ENCODE data around the gene ERBIN. TPM values are rescaled to one million over a fixed set of nuclear protein-coding genes. Genes with fewer than 3 reads are reported as not detected.

The ERBIN gene
- polyA plus RNA-seq, 3 donors = 25.2 to 43.3 (median 28.6) TPM

- peaks cover 0 to 2% (median 0%) of the 10 kb centered on the region in 3 donors for H3K27me3 Mint-ChIP-seq (ENCODE audit: low read depth in 3 of 3)
- H3K9me3 Mint-ChIP-seq = peaks cover 0 to 6% (median 0%) of the 10 kb centered on the region in 7 donors
- intact Hi-C loops (cut with micrococcal nuclease) = no loop called here
- WGBS (ENCODE audit: insufficient coverage) = no CpG with 5 or more reads among the region's 2 CpGs
- no peak overlapping the region for H3K9ac ChIP-seq (ENCODE audit: insufficient read depth, low read length, poor library complexity, severe bottlenecking)
- no peaks in the 10 kb centered on the region for H3K27me3 ChIP-seq (ENCODE audit: control insufficient read depth in 2 of 2, insufficient read depth in 2 of 2, low read length in 2 of 2)
- no peaks in the 10 kb centered on the region for H3K79me2 ChIP-seq (ENCODE audit: insufficient read depth, low read length)
- H3K27ac Mint-ChIP-seq = no peak overlapping the region
- H3K4me3 Mint-ChIP-seq = no peak overlapping the region
- no peak overlapping the region for H3K4me2 ChIP-seq (replicated peaks; ENCODE audit: extremely low read depth, low read length, poor library complexity, severe bottlenecking)
- peaks cover 35 to 50% of the 10 kb centered on the region in 2 donors for H3K36me3 Mint-ChIP-seq
- no peaks in the 10 kb centered on the region for H3K4me1 ChIP-seq (ENCODE audit: control insufficient read depth in 1 of 2, insufficient read depth in 2 of 2, low read length in 2 of 2)
- TF ChIP-seq CTCF (IDR thresholded peaks at IDR 0.05) = no peak
- no peak overlapping the region for H3K27ac ChIP-seq (ENCODE audit: low read depth in 1 of 2, low read length in 2 of 2)
- H3K4me3 ChIP-seq (replicated peaks in 1 of 3; ENCODE audit: low read depth in 2 of 3, low read length in 3 of 3) = no peak overlapping the region
- H3K9me3 ChIP-seq (replicated peaks in 1 of 2; ENCODE audit: control insufficient read depth in 1 of 2, insufficient read depth in 1 of 2, low read length in 2 of 2) = no peaks in the 10 kb centered on the region
- H4K20me1 ChIP-seq (ENCODE audit: insufficient read depth, low read length) = no peaks in the 10 kb centered on the region
- no peak overlapping the region for H2AFZ ChIP-seq (ENCODE audit: insufficient read depth, low read depth, low read length, poor library complexity, severe bottlenecking)
- H3K36me3 ChIP-seq (replicated peaks in 1 of 2; ENCODE audit: control insufficient read depth in 1 of 2, insufficient read depth in 2 of 2, low read length in 2 of 2) = peaks cover 50 to 65% of the 10 kb centered on the region in 2 donors
- no peak for DNase-seq
- H3K4me1 Mint-ChIP-seq = no peaks in the 10 kb centered on the region
These were observed 154.3 kb downstream of the ERBIN start for GRCh38 chr5:66080664-66081063.

GRCh38 chr5:66089384-66089783 lies 163.0 kb downstream of the ERBIN start:
- Histone ChIP-seq H3K4me2 (replicated peaks; ENCODE audit: extremely low read depth, low read length, poor library complexity, severe bottlenecking) (no peak overlapping the region), H2AFZ (ENCODE audit: insufficient read depth, low read depth, low read length, poor library complexity, severe bottlenecking) (no peak overlapping the region), H4K20me1 (ENCODE audit: insufficient read depth, low read length) (no peaks in the 10 kb centered on the region), H3K79me2 (ENCODE audit: insufficient read depth, low read length) (no peaks in the 10 kb centered on the region), H3K36me3 (replicated peaks in 1 of 2; ENCODE audit: control insufficient read depth in 1 of 2, insufficient read depth in 2 of 2, low read length in 2 of 2) (peaks cover 0 to 40% of the 10 kb centered on the region in 2 donors), H3K9me3 (replicated peaks in 1 of 2; ENCODE audit: control insufficient read depth in 1 of 2, insufficient read depth in 1 of 2, low read length in 2 of 2) (peaks cover 10 to 23% of the 10 kb centered on the region in 2 donors), H3K4me1 (ENCODE audit: control insufficient read depth in 1 of 2, insufficient read depth in 2 of 2, low read length in 2 of 2) (no peaks in the 10 kb centered on the region), H3K9ac (ENCODE audit: insufficient read depth, low read length, poor library complexity, severe bottlenecking) (no peak overlapping the region), H3K27me3 (ENCODE audit: control insufficient read depth in 2 of 2, insufficient read depth in 2 of 2, low read length in 2 of 2) (no peaks in the 10 kb centered on the region), H3K27ac (ENCODE audit: low read depth in 1 of 2, low read length in 2 of 2) (no peak overlapping the region), H3K4me3 (replicated peaks in 1 of 3; ENCODE audit: low read depth in 2 of 3, low read length in 3 of 3) (no peak overlapping the region)
- Mint-ChIP-seq H3K27me3 (ENCODE audit: low read depth in 3 of 3) (no peaks in the 10 kb centered on the region), H3K4me1 (no peaks in the 10 kb centered on the region), H3K27ac (no peak overlapping the region), H3K36me3 (peaks cover 24 to 37% of the 10 kb centered on the region in 2 donors), H3K4me3 (no peak overlapping the region), H3K9me3 (peaks cover 9 to 19% (median 12%) of the 10 kb centered on the region in 7 donors)
- intact Hi-C loops (cut with micrococcal nuclease) = no loop called here
- DNase-seq = no peak
- TF ChIP-seq CTCF (IDR thresholded peaks at IDR 0.05) = no peak
- WGBS (ENCODE audit: insufficient coverage) = 100% methylated on average over 1 of the region's 2 CpGs
